KOPT-K1 (cell line): Measurements from ENCODE around the gene WNT3.
"Not testable (repeated sequence)": the region's sequence is repeated elsewhere in the genome, so short reads cannot be mapped to it uniquely, and the experiment has no call there.

Source experiments
- H3K27ac ChIP-seq: fragments of 200-600 bp; sonication (generic); 2 replicates; pipeline ENCODE4 v1.5.1; 2016; ENCODE audit warnings: antibody characterized with exemption, mild to moderate bottlenecking, low read depth, low read length; ENCODE audit not compliant: poor library complexity, severe bottlenecking
- H3K36me3 ChIP-seq: fragments of 200-600 bp; sonication (generic); 2 replicates; pipeline ENCODE4 v1.5.1; 2017; ENCODE audit warnings: antibody characterized with exemption, mild to moderate bottlenecking, low read length, moderate library complexity; ENCODE audit not compliant: insufficient read depth
- H3K9me3 ChIP-seq: fragments of 200-600 bp; sonication (generic); 2 replicates; pipeline ENCODE4 v1.5.1; 2017; ENCODE audit warnings: antibody characterized with exemption, low read length, mild to moderate bottlenecking; ENCODE audit not compliant: insufficient read depth, poor library complexity, severe bottlenecking

Gene WNT3

GRCh38 chr17:46847204-46848191, 29.0 kb upstream of the WNT3 start:
- Histone ChIP-seq H3K9me3 (peaks cover 12% of the 10 kb centered on the region), H3K27ac (no peak overlapping the region), H3K36me3 (no peaks in the 10 kb centered on the region)

- H3K36me3 ChIP-seq, result no peaks in the 10 kb centered on the region
- H3K27ac ChIP-seq, result no peak overlapping the region
- H3K9me3 ChIP-seq, result peaks cover 29% of the 10 kb centered on the region
Measured at GRCh38 chr17:46842835-46843234, 24.3 kb upstream of the WNT3 start.

GRCh38 chr17:46841561-46842379, 23.3 kb upstream of the WNT3 start:
- Histone ChIP-seq H3K36me3 (no peaks in the 10 kb centered on the region), H3K27ac (no peak overlapping the region), H3K9me3 (peaks cover 29% of the 10 kb centered on the region)

GRCh38 chr17:46840596-46840995, 22.1 kb upstream of the WNT3 start:
- H3K9me3 ChIP-seq, result peaks cover 29% of the 10 kb centered on the region
- not testable (repeated sequence) for H3K27ac ChIP-seq, H3K36me3 ChIP-seq

GRCh38 chr17:46839211-46839610, 20.7 kb upstream of the WNT3 start:
- Histone ChIP-seq H3K36me3 (no peaks in the 10 kb centered on the region), H3K27ac (no peak overlapping the region), H3K9me3 (peaks cover 29% of the 10 kb centered on the region)

GRCh38 chr17:46837521-46837920, 19.0 kb upstream of the WNT3 start:
- H3K36me3 ChIP-seq, result no peaks in the 10 kb centered on the region
- no peak overlapping the region for H3K27ac ChIP-seq
- H3K9me3 ChIP-seq, result peaks cover 18% of the 10 kb centered on the region

GRCh38 chr17:46836500-46836899, 18.0 kb upstream of the WNT3 start:
- Histone ChIP-seq H3K9me3 (peaks cover 8% of the 10 kb centered on the region), H3K27ac (no peak overlapping the region), H3K36me3 (no peaks in the 10 kb centered on the region)

GRCh38 chr17:46834846-46835245, 16.4 kb upstream of the WNT3 start:
- Histone ChIP-seq H3K36me3 (no peaks in the 10 kb centered on the region), H3K27ac (no peak overlapping the region), H3K9me3 (no peaks in the 10 kb centered on the region)

- no peaks in the 10 kb centered on the region for H3K36me3 ChIP-seq
- H3K9me3 ChIP-seq, result no peaks in the 10 kb centered on the region
- no peak overlapping the region for H3K27ac ChIP-seq
Measured at GRCh38 chr17:46833840-46834208, 15.3 kb upstream of the WNT3 start.

GRCh38 chr17:46832945-46833839, 14.7 kb upstream of the WNT3 start:
- no peak overlapping the region for H3K27ac ChIP-seq
- H3K9me3 ChIP-seq, result no peaks in the 10 kb centered on the region
- H3K36me3 ChIP-seq, result no peaks in the 10 kb centered on the region

GRCh38 chr17:46832331-46832821, 13.9 kb upstream of the WNT3 start:
- Histone ChIP-seq H3K27ac (no peak overlapping the region), H3K36me3 (no peaks in the 10 kb centered on the region), H3K9me3 (no peaks in the 10 kb centered on the region)

- no peaks in the 10 kb centered on the region for H3K9me3 ChIP-seq
- no peaks in the 10 kb centered on the region for H3K36me3 ChIP-seq
- no peak overlapping the region for H3K27ac ChIP-seq
Measured at GRCh38 chr17:46831573-46832330, 13.3 kb upstream of the WNT3 start.

GRCh38 chr17:46827274-46827673, 8.8 kb upstream of the WNT3 start:
- Histone ChIP-seq H3K9me3 (no peaks in the 10 kb centered on the region), H3K36me3 (no peaks in the 10 kb centered on the region)

GRCh38 chr17:46826116-46826515, 7.6 kb upstream of the WNT3 start:
- H3K27ac ChIP-seq, result no peak overlapping the region
- H3K9me3 ChIP-seq, result no peaks in the 10 kb centered on the region
- no peaks in the 10 kb centered on the region for H3K36me3 ChIP-seq

More at GRCh38 chr17:46827274-46827673, 8.8 kb upstream of the WNT3 start:
- H3K27ac ChIP-seq, result no peak overlapping the region
